Type B pancreatic cell (in vitro differentiated cells): ENCODE results near the gene KLF9. TPM values are rescaled to one million over a fixed set of nuclear protein-coding genes. Genes with fewer than 3 reads are reported as not detected.

Source experiments
- DNase-seq: peaks from one replicate; pipeline ENCODE4 v3.0.0; 2021; ENCODE audit warnings: mixed read lengths; ENCODE audit not compliant: unreplicated experiment; ENCODE audit errors: extremely low spot score
- H3K27ac Mint-ChIP-seq: 2 replicates; pipeline ENCODE4 v1.8.0; 2021; ENCODE audit warnings: mild to moderate bottlenecking, mixed read lengths
- H3K27me3 Mint-ChIP-seq: 2 replicates; pipeline ENCODE4 v1.8.0; 2021; ENCODE audit warnings: mixed read lengths
- H3K36me3 Mint-ChIP-seq: 2 replicates; pipeline ENCODE4 v1.8.0; 2021; ENCODE audit warnings: mixed read lengths
- H3K4me1 Mint-ChIP-seq: one replicate; pipeline ENCODE4 v1.8.0; 2021; ENCODE audit warnings: mixed read lengths; ENCODE audit not compliant: unreplicated experiment
- H3K4me3 Mint-ChIP-seq: 2 replicates; pipeline ENCODE4 v1.8.0; 2021; ENCODE audit warnings: mild to moderate bottlenecking, mixed read lengths
- H3K9me3 Mint-ChIP-seq: 2 replicates; pipeline ENCODE4 v1.8.0; 2021; ENCODE audit warnings: mixed read lengths
- CTCF ChIP-seq: fragments of 200-600 bp; sonication (generic); conservative IDR thresholded peaks from 2 replicates; pipeline ENCODE4 v1.5.0; 2021; ENCODE audit warnings: antibody characterized with exemption, mild to moderate bottlenecking
- total RNA-seq: library from RNA; stranded (reverse); gene quantifications from 2 replicates; pipeline ENCODE4 v1.2.1, GENCODE V29; 2021; ENCODE audit warnings: low replicate concordance

The KLF9 gene
- total RNA-seq, 1 donor from 2014 or later, result 16.7 TPM

- no peak overlapping the region for H3K4me3 Mint-ChIP-seq
- no peaks in the 10 kb centered on the region for H3K36me3 Mint-ChIP-seq
- H3K27ac Mint-ChIP-seq, result no peak overlapping the region
- no peak for TF ChIP-seq CTCF
- H3K27me3 Mint-ChIP-seq, result no peaks in the 10 kb centered on the region
- no peaks in the 10 kb centered on the region for H3K9me3 Mint-ChIP-seq
- DNase-seq, result no peak
- H3K4me1 Mint-ChIP-seq, result peaks cover 26% of the 10 kb centered on the region
These were observed 18.8 kb downstream of the KLF9 start for GRCh38 chr9:70395652-70396051.

GRCh38 chr9:70392850-70393249, 21.6 kb downstream of the KLF9 start:
- peaks cover 33% of the 10 kb centered on the region for H3K4me1 Mint-ChIP-seq
- peak overlapping the region; percentile 44 for H3K4me3 Mint-ChIP-seq
- H3K27me3 Mint-ChIP-seq, result no peaks in the 10 kb centered on the region

GRCh38 chr9:70392189-70392588, 22.3 kb downstream of the KLF9 start:
- Mint-ChIP-seq H3K4me3 (peak overlapping the region; percentile 44), H3K27me3 (no peaks in the 10 kb centered on the region), H3K27ac (peak overlapping the region; percentile 70), H3K36me3 (peaks cover 14% of the 10 kb centered on the region), H3K4me1 (peaks cover 32% of the 10 kb centered on the region), H3K9me3 (no peaks in the 10 kb centered on the region)
- DNase-seq, result no peak
- TF ChIP-seq CTCF, result peak; percentile 20

More at GRCh38 chr9:70392850-70393249, 21.6 kb downstream of the KLF9 start:
- Mint-ChIP-seq H3K27ac (peak overlapping the region; percentile 70), H3K9me3 (no peaks in the 10 kb centered on the region), H3K36me3 (peaks cover 9% of the 10 kb centered on the region)
- TF ChIP-seq CTCF, result no peak
- DNase-seq, result no peak

DNA sequence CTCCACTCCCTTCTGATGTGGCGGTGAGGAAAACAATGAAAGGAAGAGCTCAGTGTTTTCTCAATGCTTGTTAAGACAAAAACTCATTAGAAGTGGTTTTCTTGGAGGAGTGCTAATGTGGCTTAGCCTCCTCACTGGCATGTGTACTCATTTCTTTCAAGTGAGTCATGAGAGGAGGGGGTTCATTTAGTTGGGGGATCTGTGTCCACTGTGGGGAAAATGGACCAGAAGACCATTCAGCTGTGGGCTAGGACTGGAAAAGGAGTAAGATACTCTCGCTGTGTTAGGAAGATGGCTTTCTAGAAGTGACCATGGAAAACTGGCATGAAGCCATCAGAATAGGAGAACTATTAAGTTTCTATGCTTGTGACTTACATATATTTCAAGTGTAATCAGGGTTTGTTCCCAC, 23.5 kb downstream of the KLF9 start:
- Mint-ChIP-seq H3K4me3 (no peak overlapping the region), H3K36me3 (peaks cover 14% of the 10 kb centered on the region), H3K4me1 (peaks cover 32% of the 10 kb centered on the region), H3K27me3 (no peaks in the 10 kb centered on the region), H3K9me3 (no peaks in the 10 kb centered on the region), H3K27ac (no peak overlapping the region)
- TF ChIP-seq CTCF, result no peak
- no peak for DNase-seq

GRCh38 chr9:70389621-70390266, 24.7 kb downstream of the KLF9 start:
- peaks cover 32% of the 10 kb centered on the region for H3K4me1 Mint-ChIP-seq
- H3K9me3 Mint-ChIP-seq, result no peaks in the 10 kb centered on the region
- TF ChIP-seq CTCF, result no peak
- no peak overlapping the region for H3K27ac Mint-ChIP-seq
- H3K36me3 Mint-ChIP-seq, result peaks cover 14% of the 10 kb centered on the region
- no peaks in the 10 kb centered on the region for H3K27me3 Mint-ChIP-seq
- no peak for DNase-seq
- no peak overlapping the region for H3K4me3 Mint-ChIP-seq

- H3K9me3 Mint-ChIP-seq, result no peaks in the 10 kb centered on the region
- H3K4me1 Mint-ChIP-seq, result peaks cover 32% of the 10 kb centered on the region
- H3K27ac Mint-ChIP-seq, result no peak overlapping the region
- no peak overlapping the region for H3K4me3 Mint-ChIP-seq
- no peak for DNase-seq
- peaks cover 14% of the 10 kb centered on the region for H3K36me3 Mint-ChIP-seq
- H3K27me3 Mint-ChIP-seq, result no peaks in the 10 kb centered on the region
- TF ChIP-seq CTCF, result no peak
These were observed 25.3 kb downstream of the KLF9 start for GRCh38 chr9:70389188-70389587.
